SKM-1 (cell line): ENCODE data around the gene DCLK1.

Source experiments
- DNase-seq: peaks from one replicate; lab custom pipeline; 2025; ENCODE audit not compliant: unreplicated experiment; lab: John Stamatoyannopoulos, UW

The DCLK1 gene

GRCh38 chr13:35872369-35872768 is 258.8 kb downstream of the DCLK1 start:
- no peak for DNase-seq

GRCh38 chr13:35871561-35871960 is 259.6 kb downstream of the DCLK1 start:
- no peak for DNase-seq

- no peak for DNase-seq
These were observed 264.4 kb downstream of the DCLK1 start for GRCh38 chr13:35866801-35867200.

- no peak for DNase-seq
These were observed 265.6 kb downstream of the DCLK1 start for GRCh38 chr13:35865341-35866240.

DNA sequence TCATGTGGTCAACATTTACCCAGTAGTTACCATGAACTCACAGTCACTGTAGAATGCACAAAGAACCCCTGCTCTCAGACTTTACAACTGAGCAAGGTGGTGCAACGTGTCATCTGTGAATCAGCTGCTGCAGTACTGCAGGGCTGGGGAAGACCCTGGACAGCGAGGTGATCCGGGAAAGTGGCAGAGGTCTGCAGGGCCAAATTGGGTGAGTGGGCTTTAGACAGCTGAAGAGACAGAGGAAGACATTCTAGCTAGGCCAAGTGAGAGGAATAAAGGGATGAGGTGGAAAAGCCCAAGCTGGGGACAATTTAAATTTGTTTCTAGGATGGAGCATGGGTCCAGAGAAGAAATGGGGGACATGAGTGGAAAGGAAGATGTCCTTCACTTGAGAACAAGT is 270.5 kb downstream of the DCLK1 start:
- DNase-seq = no peak

DNA sequence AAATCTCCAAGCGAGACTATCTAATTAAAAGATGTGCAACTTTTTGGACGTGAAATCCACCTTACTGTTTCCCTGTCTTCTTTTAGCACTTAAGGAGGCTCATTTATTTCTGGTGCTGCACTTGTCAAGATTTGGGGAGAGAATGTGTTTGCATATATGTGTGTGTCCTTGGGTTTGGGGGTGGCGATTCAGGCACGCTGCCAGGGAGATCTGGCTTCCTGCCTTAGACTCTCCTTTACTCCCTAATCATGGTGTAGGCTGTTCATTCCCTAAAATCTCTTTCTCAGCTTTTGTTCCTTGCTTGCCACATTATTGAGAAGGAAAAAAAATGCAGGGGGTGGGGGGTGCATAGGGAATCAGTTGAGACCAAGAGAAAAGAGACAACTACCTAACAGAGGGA is 271.2 kb downstream of the DCLK1 start:
- no peak for DNase-seq

- DNase-seq = no peak
These were observed 272.5 kb downstream of the DCLK1 start for GRCh38 chr13:35858665-35859064.

DNA sequence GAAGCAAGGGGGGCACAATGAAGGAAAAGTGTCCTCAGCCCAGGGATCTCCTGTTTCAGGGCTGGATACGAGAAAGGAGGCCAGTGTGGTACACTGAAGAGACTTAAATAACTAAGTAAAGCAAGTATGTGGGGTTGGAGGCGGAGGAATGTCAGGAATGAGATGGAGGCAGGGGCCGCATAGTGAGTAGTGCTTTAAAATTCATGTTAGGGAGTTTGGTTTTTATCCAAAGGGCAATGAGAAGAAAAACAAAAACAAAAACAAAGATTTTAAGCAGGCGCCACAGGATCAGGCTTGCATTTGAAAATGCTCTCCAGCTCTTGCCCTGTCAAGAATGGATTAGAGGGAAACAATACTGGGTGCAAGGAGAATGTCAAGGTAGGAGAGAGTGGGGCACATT is 273.4 kb downstream of the DCLK1 start:
- DNase-seq = peak; percentile 61

DNA sequence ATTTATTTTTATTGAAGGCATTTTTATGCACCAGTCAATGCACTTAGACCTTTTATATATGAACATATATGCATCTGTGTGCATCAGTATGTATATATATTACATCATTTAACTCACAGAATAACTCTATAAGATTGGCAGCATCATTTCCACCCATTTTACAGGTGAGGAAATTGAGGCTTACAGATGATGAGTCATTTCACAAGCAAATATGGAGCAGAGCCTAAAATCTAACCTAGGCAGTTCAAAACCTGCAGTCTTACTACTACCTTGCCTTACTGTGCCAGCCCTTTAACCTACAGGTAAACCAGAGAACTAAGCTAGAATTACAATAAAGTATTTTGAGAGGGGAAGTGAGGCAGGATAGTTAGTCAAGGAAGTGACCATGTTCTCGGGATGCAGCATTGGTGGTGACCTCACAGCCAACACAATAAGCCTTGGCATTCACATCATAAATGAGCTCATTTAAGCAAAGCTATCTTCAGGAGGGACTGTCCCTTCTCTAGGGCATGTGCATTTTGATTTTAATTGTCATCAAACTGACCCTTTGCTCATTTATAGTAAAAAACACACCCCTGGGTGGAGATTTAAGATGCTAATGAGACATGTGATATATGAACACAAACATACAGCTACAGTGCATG is 274.3 kb downstream of the DCLK1 start:
- no peak for DNase-seq

GRCh38 chr13:35856084-35856483 is 275.1 kb downstream of the DCLK1 start:
- no peak for DNase-seq

- DNase-seq = no peak
These were observed 275.6 kb downstream of the DCLK1 start for GRCh38 chr13:35855531-35856019.

GRCh38 chr13:35854286-35854685 is 276.9 kb downstream of the DCLK1 start:
- DNase-seq = no peak

DNA sequence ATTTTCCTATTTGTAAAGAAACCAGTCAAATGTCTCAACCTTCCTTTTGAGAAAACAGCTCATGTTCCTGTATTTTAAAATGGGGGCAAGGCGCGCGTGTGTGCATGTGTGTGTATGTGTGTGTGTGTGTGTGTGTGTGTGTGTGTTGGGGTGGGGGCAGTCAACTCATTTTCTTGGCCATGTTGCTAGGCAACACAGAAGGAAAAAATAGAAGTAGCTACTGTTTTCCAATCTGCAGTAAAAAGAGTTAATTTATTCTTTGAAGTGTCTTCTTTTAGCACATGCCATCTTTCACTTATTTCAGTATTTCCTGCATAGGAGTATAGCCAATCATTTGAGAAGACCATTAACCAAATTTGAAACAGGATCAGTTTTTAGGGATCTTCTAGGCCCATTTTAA is 279.3 kb downstream of the DCLK1 start:
- no peak for DNase-seq

DNA sequence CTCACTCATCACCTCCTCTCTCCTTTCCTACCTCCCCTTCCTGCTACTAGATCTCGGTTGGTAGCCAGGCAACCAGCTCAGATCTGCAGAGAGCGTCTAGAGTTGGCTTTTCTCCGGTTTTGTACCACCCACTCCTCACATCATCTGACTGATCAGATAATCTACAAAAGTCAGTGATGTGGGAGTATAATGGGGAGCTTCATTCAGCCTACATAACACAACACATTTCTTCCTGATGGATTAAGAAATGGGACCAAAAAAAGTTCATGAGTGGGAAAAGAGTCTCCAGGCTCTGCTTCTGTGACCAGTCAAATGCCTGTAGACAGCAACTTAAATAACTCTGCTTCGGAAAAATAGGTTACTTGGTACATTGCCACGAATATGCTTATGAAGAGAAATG is 279.8 kb downstream of the DCLK1 start:
- DNase-seq = no peak

GRCh38 chr13:35850569-35850968 is 280.6 kb downstream of the DCLK1 start:
- no peak for DNase-seq

DNA sequence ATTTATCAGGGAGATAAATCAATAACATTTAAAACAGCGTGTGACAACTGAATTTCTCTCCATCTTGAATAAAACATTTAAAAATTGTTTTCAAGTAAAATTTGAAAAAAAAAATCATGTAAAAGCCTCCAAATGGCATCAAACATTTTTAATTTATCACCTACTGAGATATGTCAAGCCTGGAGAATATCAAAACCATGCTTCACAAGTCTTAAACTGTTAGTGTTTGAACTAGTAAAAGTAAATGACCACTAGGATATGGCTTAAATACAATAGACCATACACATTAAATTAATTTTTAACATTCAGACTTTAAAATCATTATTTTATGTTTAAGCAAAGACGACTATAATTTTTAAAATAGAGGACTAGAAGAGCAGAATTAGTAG is 281.9 kb downstream of the DCLK1 start:
- no peak for DNase-seq

GRCh38 chr13:35848336-35849255 is 282.6 kb downstream of the DCLK1 start:
- DNase-seq = no peak

DNA sequence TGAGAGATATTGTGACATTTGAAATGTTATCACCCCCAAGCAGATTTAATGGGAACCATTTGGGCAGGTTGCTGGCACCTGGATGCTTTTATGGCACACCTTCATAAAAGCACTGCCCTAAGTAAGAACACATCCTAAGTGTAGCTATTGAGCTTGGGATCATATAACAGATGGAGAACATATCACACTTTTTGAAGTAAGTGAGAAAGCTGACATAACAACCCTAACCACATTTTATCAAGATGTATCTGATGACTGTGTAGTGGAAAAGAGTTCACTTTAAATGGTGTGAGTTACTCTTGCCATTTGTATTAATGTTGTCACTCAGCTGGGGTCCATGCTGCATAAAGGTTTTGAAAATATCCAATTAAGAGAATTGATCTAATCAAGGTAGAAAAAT is 287.9 kb downstream of the DCLK1 start:
- DNase-seq = no peak

GRCh38 chr13:35841060-35841521 is 290.1 kb downstream of the DCLK1 start:
- DNase-seq = no peak

- DNase-seq = no peak
These were observed 291.4 kb downstream of the DCLK1 start for GRCh38 chr13:35839806-35840205.

- no peak for DNase-seq
These were observed 292.8 kb downstream of the DCLK1 start for GRCh38 chr13:35838356-35838755.
